ENCODE results near the gene SCN9A.

Gene SCN9A

DNA sequence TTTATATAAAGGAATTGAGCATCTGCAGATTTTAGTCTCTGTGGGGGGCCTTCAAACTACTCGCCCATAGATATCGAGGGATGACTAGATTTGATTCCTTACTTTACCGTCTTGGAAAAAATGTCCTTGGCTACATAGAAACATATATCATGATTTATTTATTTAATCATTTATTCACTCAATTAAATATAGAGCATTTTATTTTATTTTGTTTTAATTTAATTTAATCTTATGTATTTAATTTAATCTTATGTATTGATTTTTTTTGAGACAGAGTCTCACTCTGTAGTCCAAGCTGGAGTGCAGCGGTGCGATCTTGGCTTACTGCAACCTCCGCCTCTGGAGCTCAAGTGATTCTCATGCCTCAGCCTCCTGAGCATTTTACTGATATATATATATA, 105.4 kb downstream of the SCN9A start:
- no peak overlapping the region for H3K4me3 ChIP-seq (ENCODE audit: low read length)

DNA sequence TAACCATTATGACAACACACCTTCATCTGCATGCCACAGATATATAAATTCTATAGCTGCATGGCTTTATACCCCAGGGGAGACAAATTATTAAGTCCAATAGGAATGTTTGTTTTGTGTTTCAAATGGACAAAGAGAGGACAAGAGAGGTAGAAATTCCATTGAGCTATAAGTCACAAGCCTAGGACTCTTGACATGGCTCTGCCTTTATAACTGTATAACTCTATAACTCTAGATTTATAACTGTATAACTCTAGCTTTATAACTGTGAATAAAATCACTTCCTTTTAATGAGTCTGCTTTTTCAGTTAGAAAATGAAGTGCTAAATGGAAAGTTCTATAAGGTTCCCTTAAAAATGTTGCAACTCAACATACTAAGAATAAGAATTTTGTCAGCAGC, 106.4 kb downstream of the SCN9A start:
- Histone ChIP-seq H3K9me3 (replicated peaks; ENCODE audit: insufficient read depth, low read length) (no peaks in the 10 kb centered on the region), H3K4me2 (ENCODE audit: low read depth, low read length) (no peak overlapping the region), H3K9me2 (replicated peaks; ENCODE audit: insufficient read depth, low read length) (no peaks in the 10 kb centered on the region), H3K27ac (ENCODE audit: low read length) (no peak overlapping the region), H2AFZ (ENCODE audit: low read length) (no peak overlapping the region), H3F3A (ENCODE audit: insufficient read depth, low read length) (no peaks in the 10 kb centered on the region), H3K4me3 (ENCODE audit: low read length) (no peak overlapping the region), H3K4me1 (ENCODE audit: low read length) (no peaks in the 10 kb centered on the region), H3K79me2 (ENCODE audit: low read length) (no peaks in the 10 kb centered on the region), H3K36me3 (replicated peaks; ENCODE audit: insufficient read depth, low read length) (no peaks in the 10 kb centered on the region), H4K20me1 (ENCODE audit: insufficient read depth, low read length) (no peaks in the 10 kb centered on the region), H3K9ac (ENCODE audit: low read length) (no peak overlapping the region), H3K27me3 (replicated peaks; ENCODE audit: insufficient read depth, low read length) (no peaks in the 10 kb centered on the region)
- TF ChIP-seq, protein P1, sequence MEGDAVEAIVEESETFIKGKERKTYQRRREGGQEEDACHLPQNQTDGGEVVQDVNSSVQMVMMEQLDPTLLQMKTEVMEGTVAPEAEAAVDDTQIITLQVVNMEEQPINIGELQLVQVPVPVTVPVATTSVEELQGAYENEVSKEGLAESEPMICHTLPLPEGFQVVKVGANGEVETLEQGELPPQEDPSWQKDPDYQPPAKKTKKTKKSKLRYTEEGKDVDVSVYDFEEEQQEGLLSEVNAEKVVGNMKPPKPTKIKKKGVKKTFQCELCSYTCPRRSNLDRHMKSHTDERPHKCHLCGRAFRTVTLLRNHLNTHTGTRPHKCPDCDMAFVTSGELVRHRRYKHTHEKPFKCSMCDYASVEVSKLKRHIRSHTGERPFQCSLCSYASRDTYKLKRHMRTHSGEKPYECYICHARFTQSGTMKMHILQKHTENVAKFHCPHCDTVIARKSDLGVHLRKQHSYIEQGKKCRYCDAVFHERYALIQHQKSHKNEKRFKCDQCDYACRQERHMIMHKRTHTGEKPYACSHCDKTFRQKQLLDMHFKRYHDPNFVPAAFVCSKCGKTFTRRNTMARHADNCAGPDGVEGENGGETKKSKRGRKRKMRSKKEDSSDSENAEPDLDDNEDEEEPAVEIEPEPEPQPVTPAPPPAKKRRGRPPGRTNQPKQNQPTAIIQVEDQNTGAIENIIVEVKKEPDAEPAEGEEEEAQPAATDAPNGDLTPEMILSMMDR (IDR thresholded peaks at IDR 0.05; ENCODE audit: low read length): no peak
- DNase-seq: no peak

More for the DNA sequence above, 105.4 kb downstream of the SCN9A start:
- H3F3A ChIP-seq (ENCODE audit: insufficient read depth, low read length): no peaks in the 10 kb centered on the region
- no peak for DNase-seq
- H4K20me1 ChIP-seq (ENCODE audit: insufficient read depth, low read length): no peaks in the 10 kb centered on the region
- no peaks in the 10 kb centered on the region for H3K79me2 ChIP-seq (ENCODE audit: low read length)
- H2AFZ ChIP-seq (ENCODE audit: low read length): no peak overlapping the region
- no peaks in the 10 kb centered on the region for H3K4me1 ChIP-seq (ENCODE audit: low read length)
- no peaks in the 10 kb centered on the region for H3K36me3 ChIP-seq (replicated peaks; ENCODE audit: insufficient read depth, low read length)
- H3K9me2 ChIP-seq (replicated peaks; ENCODE audit: insufficient read depth, low read length): no peaks in the 10 kb centered on the region
- no peak overlapping the region for H3K4me2 ChIP-seq (ENCODE audit: low read depth, low read length)
- TF ChIP-seq EZH2 (optimal IDR thresholded peaks at IDR 0.05; ENCODE audit: low read depth, low read length) (no peak), EZH2phosphoT487 (IDR thresholded peaks at IDR 0.05; ENCODE audit: low read length) (no peak)
- TF ChIP-seq, protein P1 (IDR thresholded peaks at IDR 0.05; ENCODE audit: low read length): no peak
- H3K9ac ChIP-seq (ENCODE audit: low read length): no peak overlapping the region
- H3K27ac ChIP-seq (ENCODE audit: low read length): no peak overlapping the region
- no peaks in the 10 kb centered on the region for H3K9me3 ChIP-seq (replicated peaks; ENCODE audit: insufficient read depth, low read length)
- H3K27me3 ChIP-seq (replicated peaks; ENCODE audit: insufficient read depth, low read length): no peaks in the 10 kb centered on the region

GRCh38 chr2:166257859-166258258, 117.9 kb downstream of the SCN9A start:
- no peaks in the 10 kb centered on the region for H4K20me1 ChIP-seq (ENCODE audit: insufficient read depth, low read length)
- H3K9me3 ChIP-seq (replicated peaks; ENCODE audit: insufficient read depth, low read length): no peaks in the 10 kb centered on the region
- no peak for DNase-seq
- no peaks in the 10 kb centered on the region for H3F3A ChIP-seq (ENCODE audit: insufficient read depth, low read length)
- no peaks in the 10 kb centered on the region for H3K79me2 ChIP-seq (ENCODE audit: low read length)
- H3K27ac ChIP-seq (ENCODE audit: low read length): no peak overlapping the region
- H3K9me2 ChIP-seq (replicated peaks; ENCODE audit: insufficient read depth, low read length): no peaks in the 10 kb centered on the region
- H3K4me3 ChIP-seq (ENCODE audit: low read length): no peak overlapping the region
- H2AFZ ChIP-seq (ENCODE audit: low read length): no peak overlapping the region
- H3K4me2 ChIP-seq (ENCODE audit: low read depth, low read length): no peak overlapping the region
- TF ChIP-seq, protein P1 (IDR thresholded peaks at IDR 0.05; ENCODE audit: low read length): no peak
- TF ChIP-seq EZH2phosphoT487 (IDR thresholded peaks at IDR 0.05; ENCODE audit: low read length) (no peak), EZH2 (optimal IDR thresholded peaks at IDR 0.05; ENCODE audit: low read depth, low read length) (no peak)
- no peaks in the 10 kb centered on the region for H3K36me3 ChIP-seq (replicated peaks; ENCODE audit: insufficient read depth, low read length)
- no peaks in the 10 kb centered on the region for H3K4me1 ChIP-seq (ENCODE audit: low read length)
- H3K9ac ChIP-seq (ENCODE audit: low read length): no peak overlapping the region
- H3K27me3 ChIP-seq (replicated peaks; ENCODE audit: insufficient read depth, low read length): no peaks in the 10 kb centered on the region

Measured in MM.1S (cell line).